GM23338 (cell line): ENCODE measurements around the gene FXYD5. TPM values are rescaled to one million over a fixed set of nuclear protein-coding genes. Genes with fewer than 3 reads are reported as not detected.

Experiments used
- ATAC-seq: fragments of 200-7000 bp; cut with Tn5 transposase; 3 replicates; pipeline ENCODE4 v1.9.1; 2020
- DNase-seq: peaks from one replicate; pipeline ENCODE4 v3.0.0-alpha.2; 2015; ENCODE audit warnings: low spot score
- H2AFZ ChIP-seq: fragments of 200-600 bp; sonication (generic); 2 replicates; pipeline ENCODE4 v1.8.0; 2016; ENCODE audit warnings: antibody characterized with exemption, mild to moderate bottlenecking, moderate library complexity
- H3F3A ChIP-seq: fragments of 200-600 bp; sonication (generic); replicated peaks from 2 replicates; pipeline ENCODE4 v1.8.0; 2017; ENCODE audit warnings: antibody characterized with exemption, mixed run types, low read depth
- H3K27ac ChIP-seq: fragments of 200-600 bp; sonication (generic); 2 replicates; pipeline ENCODE4 v1.6.1; 2016; ENCODE audit warnings: low read depth
- H3K27me3 ChIP-seq: fragments of 200-600 bp; sonication (generic); 2 replicates; pipeline ENCODE4 v1.8.0; 2016; ENCODE audit warnings: mild to moderate bottlenecking, mixed run types, moderate library complexity; ENCODE audit not compliant: insufficient read depth
- H3K36me3 ChIP-seq: fragments of 200-600 bp; sonication (generic); 2 replicates; pipeline ENCODE4 v1.8.0; 2016; ENCODE audit warnings: mild to moderate bottlenecking; ENCODE audit not compliant: insufficient read depth
- H3K4me1 ChIP-seq: fragments of 200-600 bp; sonication (generic); 2 replicates; pipeline ENCODE4 v1.8.0; 2016; ENCODE audit warnings: mild to moderate bottlenecking, moderate library complexity; ENCODE audit not compliant: insufficient read depth
- H3K4me2 ChIP-seq: fragments of 200-600 bp; sonication (generic); 2 replicates; pipeline ENCODE4 v1.7.1; 2017; ENCODE audit warnings: mixed run types
- H3K4me3 ChIP-seq: fragments of 200-600 bp; sonication (generic); 2 replicates; pipeline ENCODE4 v1.6.1; 2016; ENCODE audit warnings: mixed run types
- H3K79me2 ChIP-seq: fragments of 200-600 bp; sonication (generic); replicated peaks from 2 replicates; pipeline ENCODE4 v1.8.0; 2017; ENCODE audit warnings: mild to moderate bottlenecking; ENCODE audit not compliant: insufficient read depth
- H3K9me2 ChIP-seq: fragments of 200-600 bp; sonication (generic); 2 replicates; pipeline ENCODE4 v1.8.0; 2017; ENCODE audit not compliant: insufficient read depth
- H4K20me1 ChIP-seq: fragments of 200-600 bp; sonication (generic); replicated peaks from 2 replicates; pipeline ENCODE4 v1.8.0; 2017; ENCODE audit warnings: mild to moderate bottlenecking; ENCODE audit not compliant: insufficient read depth
- H3K27ac Mint-ChIP-seq: 2 replicates; pipeline ENCODE4 v1.8.0; 2020; ENCODE audit warnings: inconsistent platforms, mild to moderate bottlenecking, moderate library complexity, mixed read lengths
- H3K27me3 Mint-ChIP-seq: 3 replicates; pipeline ENCODE4 v1.8.0; 2022; ENCODE audit warnings: low read depth, mild to moderate bottlenecking, moderate library complexity, mixed read lengths, inconsistent platforms; ENCODE audit not compliant: insufficient read depth, poor library complexity
- H3K36me3 Mint-ChIP-seq: 3 replicates; pipeline ENCODE4 v1.8.0; 2021; ENCODE audit warnings: low read depth, mild to moderate bottlenecking, inconsistent platforms, moderate library complexity, mixed read lengths
- H3K4me1 Mint-ChIP-seq: 3 replicates; pipeline ENCODE4 v1.8.0; 2020; ENCODE audit warnings: mild to moderate bottlenecking, inconsistent platforms, mixed read lengths
- H3K4me3 Mint-ChIP-seq: 3 replicates; pipeline ENCODE4 v1.8.0; 2021; ENCODE audit warnings: moderate library complexity, mild to moderate bottlenecking, inconsistent platforms, mixed read lengths
- H3K9me3 Mint-ChIP-seq: 3 replicates; pipeline ENCODE4 v1.8.0; 2020; ENCODE audit warnings: moderate library complexity, mild to moderate bottlenecking, inconsistent platforms, mixed read lengths
- CREB1 ChIP-seq: fragments of 250-450 bp; sonication (Bioruptor Pico); IDR thresholded peaks from 2 replicates; pipeline ENCODE4 v1.5.0; 2020; ENCODE audit warnings: low read depth, mild to moderate bottlenecking, moderate library complexity
- ETS1 ChIP-seq: IDR thresholded peaks from 2 replicates; pipeline ENCODE4 v1.6.1; 2016; ENCODE audit warnings: antibody characterized with exemption
- EZH2 ChIP-seq: fragments of 200-600 bp; sonication (generic); IDR thresholded peaks from one replicate; pipeline ENCODE4 v1.8.0; 2017; ENCODE audit warnings: antibody characterized with exemption, mild to moderate bottlenecking, low read depth; ENCODE audit not compliant: unreplicated experiment
- EZH2phosphoT487 ChIP-seq: fragments of 200-600 bp; sonication (generic); IDR thresholded peaks from one replicate; pipeline ENCODE4 v1.8.1; 2018; ENCODE audit warnings: antibody characterized with exemption; ENCODE audit not compliant: unreplicated experiment
- JUNB ChIP-seq: IDR thresholded peaks from one replicate; pipeline ENCODE4 v1.6.1; 2016; ENCODE audit warnings: antibody characterized with exemption; ENCODE audit not compliant: unreplicated experiment
- NANOG ChIP-seq: IDR thresholded peaks from 2 replicates; pipeline ENCODE4 v1.6.1; 2016; ENCODE audit warnings: antibody characterized with exemption, borderline replicate concordance
- POLR2AphosphoS5 ChIP-seq: IDR thresholded peaks from 2 replicates; pipeline ENCODE4 v1.6.1; 2016; ENCODE audit warnings: antibody characterized with exemption, low read depth
- REST ChIP-seq: IDR thresholded peaks from one replicate; pipeline ENCODE4 v1.6.1; 2018; ENCODE audit warnings: antibody characterized with exemption; ENCODE audit not compliant: unreplicated experiment
- STAT1 ChIP-seq: IDR thresholded peaks from one replicate; pipeline ENCODE4 v1.6.1; 2016; ENCODE audit warnings: antibody characterized with exemption; ENCODE audit not compliant: unreplicated experiment
- ZNF114 ChIP-seq: fragments of 250-450 bp; sonication (Bioruptor Pico); IDR thresholded peaks from 2 replicates; pipeline ENCODE4 v1.5.0; 2020; ENCODE audit warnings: mild to moderate bottlenecking, moderate library complexity
- ZNF331 ChIP-seq: fragments of 250-450 bp; sonication (Bioruptor Pico); IDR thresholded peaks from 2 replicates; pipeline ENCODE4 v1.5.0; 2020; ENCODE audit warnings: low read depth, mild to moderate bottlenecking, moderate library complexity
- polyA plus RNA-seq: library from polyadenylated mRNA; unstranded; fragments of >200 nt; fragmentation: Nextera tagmentation; extraction: Ambion mirVana; gene quantifications from 2 replicates; pipeline ENCODE4 v1.2.1, GENCODE V29; 2016
- total RNA-seq: library from RNA; depleted of rRNA; stranded (reverse); fragments of >200 nt; shearing (Covaris generic); gene quantifications from 2 replicates; pipeline ENCODE4 v1.2.3, GENCODE V29; 2014
- TF ChIP-seq, protein P1 (sequence below), 2 experiments: fragments of 200-600 bp in 1 of 2; sonication (generic) in 1 of 2; conservative IDR thresholded peaks; 2 replicates each; pipeline versions ENCODE4 v1.5.1 to v1.6.1; 2016 to 2017; ENCODE audit warnings: antibody characterized with exemption in 2 of 2, low read depth in 2 of 2, mild to moderate bottlenecking in 2 of 2, moderate library complexity in 1 of 2
- TF ChIP-seq, protein P2 (sequence below): fragments of 250-450 bp; sonication (Bioruptor Pico); IDR thresholded peaks from 2 replicates; pipeline ENCODE4 v1.5.0; 2020; ENCODE audit warnings: mild to moderate bottlenecking, moderate library complexity

FXYD5 gene
- total and polyA plus RNA-seq, 2 experiments from 2014 or later = 97.7 to 233 TPM

DNA sequence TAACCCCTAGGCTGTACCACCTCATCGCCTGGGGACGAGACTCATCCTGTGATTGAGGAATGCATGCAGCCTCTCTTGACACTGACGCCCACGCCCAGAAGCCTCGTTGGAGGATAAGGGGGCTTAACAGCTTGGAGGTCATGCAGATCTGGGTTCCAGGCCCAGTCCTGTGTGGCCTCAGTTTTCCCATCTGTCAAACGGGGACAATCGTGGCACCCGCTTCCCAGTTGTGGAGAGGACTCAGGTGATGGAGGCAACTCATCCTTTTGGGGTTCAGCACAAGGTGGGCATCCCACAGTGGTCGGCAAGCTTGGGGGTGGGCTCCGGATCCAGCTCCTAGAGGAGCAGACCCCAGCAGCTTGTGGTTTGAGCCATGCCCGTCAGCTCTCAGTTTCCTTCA lies 18.3 kb upstream of the FXYD5 start:
- Histone ChIP-seq H3F3A (0 out of 2 replicates have a peak, but pooled peaks cover 2% of the 10 kb centered on the region), H3K9me2 (peaks cover 10% of the 10 kb centered on the region), H3K4me2 (no peak overlapping the region), H3K79me2 (no peaks in the 10 kb centered on the region), H3K36me3 (no peaks in the 10 kb centered on the region), H3K4me3 (no peak overlapping the region), H2AFZ (no peak overlapping the region), H3K4me1 (peaks cover 19% of the 10 kb centered on the region), H3K27me3 (no peaks in the 10 kb centered on the region), H4K20me1 (no peaks in the 10 kb centered on the region), H3K27ac (no peak overlapping the region)
- Mint-ChIP-seq H3K36me3 (no peaks in the 10 kb centered on the region; the same call in 2 of the 3 replicates), H3K27me3 (peaks cover 16% of the 10 kb centered on the region), H3K27ac (no peak overlapping the region), H3K9me3 (no peaks in the 10 kb centered on the region; the same call in 2 of the 3 replicates), H3K4me3 (no peak overlapping the region), H3K4me1 (peaks cover 27% of the 10 kb centered on the region)
- TF ChIP-seq EZH2 (no peak), NANOG (no peak), POLR2AphosphoS5 (no peak), ETS1 (no peak), STAT1 (no peak), JUNB (no peak), REST (no peak), EZH2phosphoT487 (no peak), CREB1 (CRISPR knock-in tag) (no peak), ZNF114 (CRISPR knock-in tag) (no peak), ZNF331 (CRISPR knock-in tag) (no peak)
- TF ChIP-seq, protein P1, sequence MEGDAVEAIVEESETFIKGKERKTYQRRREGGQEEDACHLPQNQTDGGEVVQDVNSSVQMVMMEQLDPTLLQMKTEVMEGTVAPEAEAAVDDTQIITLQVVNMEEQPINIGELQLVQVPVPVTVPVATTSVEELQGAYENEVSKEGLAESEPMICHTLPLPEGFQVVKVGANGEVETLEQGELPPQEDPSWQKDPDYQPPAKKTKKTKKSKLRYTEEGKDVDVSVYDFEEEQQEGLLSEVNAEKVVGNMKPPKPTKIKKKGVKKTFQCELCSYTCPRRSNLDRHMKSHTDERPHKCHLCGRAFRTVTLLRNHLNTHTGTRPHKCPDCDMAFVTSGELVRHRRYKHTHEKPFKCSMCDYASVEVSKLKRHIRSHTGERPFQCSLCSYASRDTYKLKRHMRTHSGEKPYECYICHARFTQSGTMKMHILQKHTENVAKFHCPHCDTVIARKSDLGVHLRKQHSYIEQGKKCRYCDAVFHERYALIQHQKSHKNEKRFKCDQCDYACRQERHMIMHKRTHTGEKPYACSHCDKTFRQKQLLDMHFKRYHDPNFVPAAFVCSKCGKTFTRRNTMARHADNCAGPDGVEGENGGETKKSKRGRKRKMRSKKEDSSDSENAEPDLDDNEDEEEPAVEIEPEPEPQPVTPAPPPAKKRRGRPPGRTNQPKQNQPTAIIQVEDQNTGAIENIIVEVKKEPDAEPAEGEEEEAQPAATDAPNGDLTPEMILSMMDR (conservative IDR thresholded peaks at IDR 0.05; ENCODE audit: low read depth in 2 of 2) = no peak
- TF ChIP-seq, protein P2, sequence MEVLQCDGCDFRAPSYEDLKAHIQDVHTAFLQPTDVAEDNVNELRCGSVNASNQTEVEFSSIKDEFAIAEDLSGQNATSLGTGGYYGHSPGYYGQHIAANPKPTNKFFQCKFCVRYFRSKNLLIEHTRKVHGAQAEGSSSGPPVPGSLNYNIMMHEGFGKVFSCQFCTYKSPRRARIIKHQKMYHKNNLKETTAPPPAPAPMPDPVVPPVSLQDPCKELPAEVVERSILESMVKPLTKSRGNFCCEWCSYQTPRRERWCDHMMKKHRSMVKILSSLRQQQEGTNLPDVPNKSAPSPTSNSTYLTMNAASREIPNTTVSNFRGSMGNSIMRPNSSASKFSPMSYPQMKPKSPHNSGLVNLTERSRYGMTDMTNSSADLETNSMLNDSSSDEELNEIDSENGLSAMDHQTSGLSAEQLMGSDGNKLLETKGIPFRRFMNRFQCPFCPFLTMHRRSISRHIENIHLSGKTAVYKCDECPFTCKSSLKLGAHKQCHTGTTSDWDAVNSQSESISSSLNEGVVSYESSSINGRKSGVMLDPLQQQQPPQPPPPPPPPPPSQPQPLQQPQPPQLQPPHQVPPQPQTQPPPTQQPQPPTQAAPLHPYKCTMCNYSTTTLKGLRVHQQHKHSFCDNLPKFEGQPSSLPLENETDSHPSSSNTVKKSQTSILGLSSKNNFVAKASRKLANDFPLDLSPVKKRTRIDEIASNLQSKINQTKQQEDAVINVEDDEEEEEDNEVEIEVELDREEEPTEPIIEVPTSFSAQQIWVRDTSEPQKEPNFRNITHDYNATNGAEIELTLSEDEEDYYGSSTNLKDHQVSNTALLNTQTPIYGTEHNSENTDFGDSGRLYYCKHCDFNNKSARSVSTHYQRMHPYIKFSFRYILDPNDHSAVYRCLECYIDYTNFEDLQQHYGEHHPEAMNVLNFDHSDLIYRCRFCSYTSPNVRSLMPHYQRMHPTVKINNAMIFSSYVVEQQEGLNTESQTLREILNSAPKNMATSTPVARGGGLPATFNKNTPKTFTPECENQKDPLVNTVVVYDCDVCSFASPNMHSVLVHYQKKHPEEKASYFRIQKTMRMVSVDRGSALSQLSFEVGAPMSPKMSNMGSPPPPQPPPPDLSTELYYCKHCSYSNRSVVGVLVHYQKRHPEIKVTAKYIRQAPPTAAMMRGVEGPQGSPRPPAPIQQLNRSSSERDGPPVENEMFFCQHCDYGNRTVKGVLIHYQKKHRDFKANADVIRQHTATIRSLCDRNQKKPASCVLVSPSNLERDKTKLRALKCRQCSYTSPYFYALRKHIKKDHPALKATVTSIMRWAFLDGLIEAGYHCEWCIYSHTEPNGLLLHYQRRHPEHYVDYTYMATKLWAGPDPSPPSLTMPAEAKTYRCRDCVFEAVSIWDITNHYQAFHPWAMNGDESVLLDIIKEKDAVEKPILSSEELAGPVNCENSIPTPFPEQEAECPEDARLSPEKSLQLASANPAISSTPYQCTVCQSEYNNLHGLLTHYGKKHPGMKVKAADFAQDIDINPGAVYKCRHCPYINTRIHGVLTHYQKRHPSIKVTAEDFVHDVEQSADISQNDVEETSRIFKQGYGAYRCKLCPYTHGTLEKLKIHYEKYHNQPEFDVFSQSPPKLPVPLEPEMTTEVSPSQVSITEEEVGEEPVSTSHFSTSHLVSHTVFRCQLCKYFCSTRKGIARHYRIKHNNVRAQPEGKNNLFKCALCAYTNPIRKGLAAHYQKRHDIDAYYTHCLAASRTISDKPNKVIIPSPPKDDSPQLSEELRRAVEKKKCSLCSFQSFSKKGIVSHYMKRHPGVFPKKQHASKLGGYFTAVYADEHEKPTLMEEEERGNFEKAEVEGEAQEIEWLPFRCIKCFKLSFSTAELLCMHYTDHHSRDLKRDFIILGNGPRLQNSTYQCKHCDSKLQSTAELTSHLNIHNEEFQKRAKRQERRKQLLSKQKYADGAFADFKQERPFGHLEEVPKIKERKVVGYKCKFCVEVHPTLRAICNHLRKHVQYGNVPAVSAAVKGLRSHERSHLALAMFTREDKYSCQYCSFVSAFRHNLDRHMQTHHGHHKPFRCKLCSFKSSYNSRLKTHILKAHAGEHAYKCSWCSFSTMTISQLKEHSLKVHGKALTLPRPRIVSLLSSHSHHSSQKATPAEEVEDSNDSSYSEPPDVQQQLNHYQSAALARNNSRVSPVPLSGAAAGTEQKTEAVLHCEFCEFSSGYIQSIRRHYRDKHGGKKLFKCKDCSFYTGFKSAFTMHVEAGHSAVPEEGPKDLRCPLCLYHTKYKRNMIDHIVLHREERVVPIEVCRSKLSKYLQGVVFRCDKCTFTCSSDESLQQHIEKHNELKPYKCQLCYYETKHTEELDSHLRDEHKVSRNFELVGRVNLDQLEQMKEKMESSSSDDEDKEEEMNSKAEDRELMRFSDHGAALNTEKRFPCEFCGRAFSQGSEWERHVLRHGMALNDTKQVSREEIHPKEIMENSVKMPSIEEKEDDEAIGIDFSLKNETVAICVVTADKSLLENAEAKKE (CRISPR knock-in tag) = no peak
- ATAC-seq = no peak
- no peak for DNase-seq
